Stimulated activated naive B cell treated with anti-CD40 and anti-IgM and Interleukin-4, amounts not matched to agents 10 μg/mL and 1 μg/mL and 100 μg/mL, for 72 hours (primary cell): ENCODE results near the gene KSR1.
"Not testable (repeated sequence)": the region's sequence is repeated elsewhere in the genome, so short reads cannot be mapped to it uniquely, and the experiment has no call there.

ENCODE experiments used
- ATAC-seq, 2 donors: fragments of 150-1000 bp; cut with Tn5 transposase; replicated peaks; 2 replicates each; pipeline ENCODE4 v1.10.0; 2021; ENCODE audit warnings: moderate library complexity in 1 of 2
- DNase-seq: peaks from one replicate; pipeline ENCODE4 v3.0.0; 2021
- H3K27ac Mint-ChIP-seq: one replicate; pipeline ENCODE4 v1.8.0; 2022; ENCODE audit warnings: mild to moderate bottlenecking, mixed read lengths
- H3K27me3 Mint-ChIP-seq, 2 donors: one replicate each; pipeline ENCODE4 v1.8.0; 2022; ENCODE audit warnings: mixed read lengths in 2 of 2
- H3K36me3 Mint-ChIP-seq, 2 donors: one replicate each; pipeline ENCODE4 v1.8.0; 2022; ENCODE audit warnings: mixed read lengths in 2 of 2, mild to moderate bottlenecking in 1 of 2
- H3K4me1 Mint-ChIP-seq, 2 donors: one replicate each; pipeline ENCODE4 v1.8.0; 2022; ENCODE audit warnings: mixed read lengths in 2 of 2, mild to moderate bottlenecking in 1 of 2
- H3K4me3 Mint-ChIP-seq, 2 donors: one replicate each; pipeline ENCODE4 v1.8.0; 2022; ENCODE audit warnings: mild to moderate bottlenecking in 2 of 2, mixed read lengths in 2 of 2, moderate library complexity in 1 of 2
- H3K9me3 Mint-ChIP-seq, 2 donors: one replicate each; pipeline ENCODE4 v1.8.0; 2022; ENCODE audit warnings: mixed read lengths in 2 of 2, mild to moderate bottlenecking in 1 of 2

The KSR1 gene

DNA sequence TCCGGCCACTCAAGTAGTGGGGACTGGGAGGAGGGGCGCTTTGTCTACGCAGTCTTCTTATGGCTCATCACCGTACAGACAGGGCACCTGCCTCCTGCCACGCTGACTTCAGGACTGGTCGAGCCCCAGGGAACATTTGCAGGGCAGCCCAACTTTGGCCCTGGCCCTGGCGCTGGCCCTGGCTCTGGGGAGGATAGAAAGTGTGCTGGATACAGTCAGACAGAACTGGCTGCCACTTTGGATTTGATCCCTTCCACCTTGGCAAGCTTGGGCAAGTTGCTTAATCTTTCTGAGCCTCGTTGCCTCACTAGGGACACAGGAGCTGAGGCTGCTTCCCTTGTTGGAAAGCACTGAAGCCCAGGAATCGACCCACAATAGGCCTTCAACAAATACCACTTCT, 188.3 kb downstream of the KSR1 start:
- Mint-ChIP-seq H3K4me1 (peaks cover 4 to 9% of the 10 kb centered on the region in 2 donors), H3K27ac (no peak overlapping the region), H3K36me3 (peaks cover 50 to 52% of the 10 kb centered on the region in 2 donors), H3K27me3 (no peaks in the 10 kb centered on the region), H3K4me3 (no peak overlapping the region), H3K9me3 (no peaks in the 10 kb centered on the region)
- ATAC-seq, result no peak
- no peak for DNase-seq

DNA sequence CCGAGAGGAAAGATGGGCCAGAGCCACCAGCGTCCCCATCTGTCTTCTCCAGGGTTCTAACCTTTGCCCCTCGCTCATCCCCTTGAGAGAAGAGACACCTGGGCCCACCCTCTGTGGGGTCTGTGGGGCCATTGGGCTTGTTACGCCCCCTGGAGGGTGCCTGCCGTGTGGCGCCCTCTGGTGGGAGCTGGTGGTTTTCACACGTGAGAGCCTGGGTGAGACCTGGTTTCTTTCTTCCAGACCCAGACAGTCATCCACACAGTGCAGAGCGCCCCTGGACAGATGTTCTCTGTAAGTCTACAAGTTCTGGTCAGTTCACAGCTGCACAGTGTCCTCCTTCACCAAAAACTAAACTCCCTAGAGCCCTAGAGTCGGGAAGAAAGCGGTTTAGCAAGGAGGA, 189.4 kb downstream of the KSR1 start:
- H3K27me3 Mint-ChIP-seq, H3K9me3 Mint-ChIP-seq, H3K4me3 Mint-ChIP-seq, H3K4me1 Mint-ChIP-seq, H3K27ac Mint-ChIP-seq, DNase-seq: not testable (repeated sequence)
- H3K36me3 Mint-ChIP-seq, result peaks cover 49% of the 10 kb centered on the region in 2 donors
- ATAC-seq, result peak; percentile 69 to 75

DNA sequence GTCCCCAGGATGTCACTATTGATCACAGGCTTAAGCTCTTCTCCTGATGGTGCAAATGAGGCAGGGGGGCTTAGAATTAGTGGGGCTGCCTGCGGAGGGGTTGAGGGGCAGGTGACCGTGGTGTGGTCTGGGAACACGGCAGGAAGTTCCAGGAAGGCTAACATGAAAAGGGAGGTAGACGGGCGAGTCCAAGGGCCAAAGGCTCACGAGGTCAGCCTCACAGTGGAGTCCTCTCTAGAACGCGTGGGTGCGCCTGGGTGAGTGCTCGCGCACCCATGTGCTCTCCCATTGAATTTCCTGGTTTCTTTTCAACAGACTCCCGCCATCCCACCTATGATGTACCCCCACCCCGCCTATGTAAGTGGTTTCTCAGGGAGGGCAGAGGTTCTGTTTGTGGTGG, 190.0 kb downstream of the KSR1 start:
- Mint-ChIP-seq H3K27me3 (no peaks in the 10 kb centered on the region), H3K9me3 (no peaks in the 10 kb centered on the region), H3K27ac (no peak overlapping the region), H3K36me3 (peaks cover 43% of the 10 kb centered on the region in 2 donors), H3K4me1 (peaks cover 4 to 9% of the 10 kb centered on the region in 2 donors), H3K4me3 (no peak overlapping the region)
- ATAC-seq (no peak), DNase-seq (no peak)

DNA sequence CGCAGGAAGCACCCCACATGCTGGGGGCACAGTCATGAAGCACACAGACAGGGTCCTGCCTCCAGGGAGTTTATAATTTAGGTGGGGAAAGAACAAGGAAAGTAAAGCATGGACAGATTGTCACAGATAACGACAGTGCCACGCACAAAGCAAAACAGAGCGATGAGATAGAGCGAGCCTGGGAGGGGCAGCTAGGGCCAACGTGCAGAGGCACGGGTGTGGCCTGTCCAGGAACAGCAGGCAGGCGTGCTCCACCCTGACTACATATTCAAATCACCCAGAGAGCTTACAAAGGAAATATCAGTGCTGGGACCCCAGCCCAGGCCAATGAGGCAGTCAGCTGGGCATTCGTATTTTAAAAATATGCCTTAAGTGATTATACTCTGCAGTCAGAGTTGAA, 191.5 kb downstream of the KSR1 start:
- no peaks in the 10 kb centered on the region for H3K27me3 Mint-ChIP-seq
- H3K27ac Mint-ChIP-seq, result no peak overlapping the region
- DNase-seq (no peak), ATAC-seq (no peak)
- peaks cover 6 to 14% of the 10 kb centered on the region in 2 donors for H3K4me1 Mint-ChIP-seq
- peaks cover 38 to 41% of the 10 kb centered on the region in 2 donors for H3K36me3 Mint-ChIP-seq
- H3K9me3 Mint-ChIP-seq, result no peaks in the 10 kb centered on the region
- no peak overlapping the region for H3K4me3 Mint-ChIP-seq

DNA sequence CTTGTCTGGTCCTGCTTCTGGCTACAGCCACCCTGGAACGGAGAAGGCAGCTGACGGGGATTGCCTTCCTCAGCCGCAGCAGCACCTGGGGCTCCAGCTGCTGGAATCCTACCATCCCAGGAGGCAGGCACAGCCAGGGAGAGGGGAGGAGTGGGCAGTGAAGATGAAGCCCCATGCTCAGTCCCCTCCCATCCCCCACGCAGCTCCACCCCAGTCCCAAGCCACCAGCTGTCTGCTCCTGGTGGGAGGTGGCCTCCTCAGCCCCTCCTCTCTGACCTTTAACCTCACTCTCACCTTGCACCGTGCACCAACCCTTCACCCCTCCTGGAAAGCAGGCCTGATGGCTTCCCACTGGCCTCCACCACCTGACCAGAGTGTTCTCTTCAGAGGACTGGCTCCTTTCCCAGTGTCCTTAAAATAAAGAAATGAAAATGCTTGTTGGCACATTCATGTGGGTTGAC, 192.9 kb downstream of the KSR1 start:
- H3K4me3 Mint-ChIP-seq, H3K9me3 Mint-ChIP-seq, DNase-seq, ATAC-seq, H3K27ac Mint-ChIP-seq, H3K27me3 Mint-ChIP-seq: not testable (repeated sequence)
- H3K4me1 Mint-ChIP-seq, result peaks cover 6 to 12% of the 10 kb centered on the region in 2 donors
- peaks cover 29 to 35% of the 10 kb centered on the region in 2 donors for H3K36me3 Mint-ChIP-seq

DNA sequence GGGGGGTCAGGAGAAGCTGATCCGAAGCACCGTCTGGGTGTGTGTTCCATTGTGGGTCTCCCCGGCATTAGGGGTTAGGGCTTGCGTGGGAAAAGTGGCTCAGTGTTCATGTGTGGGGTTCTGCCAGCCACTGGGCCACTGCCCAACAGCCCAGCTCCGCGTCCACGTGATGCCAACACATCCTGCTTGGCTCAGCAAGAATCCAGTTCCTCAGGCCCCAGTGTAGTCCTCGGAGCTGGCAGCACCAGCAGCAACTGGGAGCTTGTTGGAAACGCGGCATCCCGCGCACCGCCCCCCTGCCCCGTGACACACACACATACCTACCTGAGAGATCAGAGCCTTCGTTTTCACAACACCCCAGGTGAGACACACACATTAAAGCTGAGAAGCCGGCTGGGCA, 193.7 kb downstream of the KSR1 start:
- Mint-ChIP-seq H3K9me3 (no peaks in the 10 kb centered on the region), H3K4me3 (no peak overlapping the region), H3K4me1 (peaks cover 10 to 18% of the 10 kb centered on the region in 2 donors), H3K36me3 (peaks cover 27 to 33% of the 10 kb centered on the region in 2 donors), H3K27me3 (no peaks in the 10 kb centered on the region), H3K27ac (no peak overlapping the region)
- ATAC-seq, result no peak
- DNase-seq, result no peak

DNA sequence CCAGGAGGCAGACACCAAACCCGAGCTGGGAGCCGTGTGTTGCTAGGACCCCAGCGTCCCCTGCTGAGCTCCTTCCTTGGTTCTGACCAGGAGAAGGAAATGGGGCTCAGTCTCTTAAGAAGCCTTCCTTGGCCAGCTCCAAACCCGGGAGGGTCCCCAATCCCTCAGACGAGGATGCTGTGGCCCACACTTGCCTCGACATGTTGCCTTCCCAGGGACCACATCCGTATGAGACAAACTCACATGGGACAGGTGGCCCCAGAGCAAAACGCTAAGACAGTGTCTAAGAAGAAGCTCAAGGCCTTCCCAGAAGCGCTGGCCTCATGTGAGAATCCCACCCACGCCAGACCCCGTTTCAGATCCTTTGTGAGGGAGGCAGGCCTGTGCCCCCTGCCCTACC, 194.6 kb downstream of the KSR1 start:
- ATAC-seq, result no peak
- no peaks in the 10 kb centered on the region for H3K27me3 Mint-ChIP-seq
- H3K4me3 Mint-ChIP-seq, result no peak overlapping the region
- H3K27ac Mint-ChIP-seq, result peak overlapping the region; percentile 20
- peaks cover 27 to 31% of the 10 kb centered on the region in 2 donors for H3K36me3 Mint-ChIP-seq
- DNase-seq, result no peak
- H3K4me1 Mint-ChIP-seq, result peaks cover 10 to 19% of the 10 kb centered on the region in 2 donors
- H3K9me3 Mint-ChIP-seq, result no peaks in the 10 kb centered on the region

DNA sequence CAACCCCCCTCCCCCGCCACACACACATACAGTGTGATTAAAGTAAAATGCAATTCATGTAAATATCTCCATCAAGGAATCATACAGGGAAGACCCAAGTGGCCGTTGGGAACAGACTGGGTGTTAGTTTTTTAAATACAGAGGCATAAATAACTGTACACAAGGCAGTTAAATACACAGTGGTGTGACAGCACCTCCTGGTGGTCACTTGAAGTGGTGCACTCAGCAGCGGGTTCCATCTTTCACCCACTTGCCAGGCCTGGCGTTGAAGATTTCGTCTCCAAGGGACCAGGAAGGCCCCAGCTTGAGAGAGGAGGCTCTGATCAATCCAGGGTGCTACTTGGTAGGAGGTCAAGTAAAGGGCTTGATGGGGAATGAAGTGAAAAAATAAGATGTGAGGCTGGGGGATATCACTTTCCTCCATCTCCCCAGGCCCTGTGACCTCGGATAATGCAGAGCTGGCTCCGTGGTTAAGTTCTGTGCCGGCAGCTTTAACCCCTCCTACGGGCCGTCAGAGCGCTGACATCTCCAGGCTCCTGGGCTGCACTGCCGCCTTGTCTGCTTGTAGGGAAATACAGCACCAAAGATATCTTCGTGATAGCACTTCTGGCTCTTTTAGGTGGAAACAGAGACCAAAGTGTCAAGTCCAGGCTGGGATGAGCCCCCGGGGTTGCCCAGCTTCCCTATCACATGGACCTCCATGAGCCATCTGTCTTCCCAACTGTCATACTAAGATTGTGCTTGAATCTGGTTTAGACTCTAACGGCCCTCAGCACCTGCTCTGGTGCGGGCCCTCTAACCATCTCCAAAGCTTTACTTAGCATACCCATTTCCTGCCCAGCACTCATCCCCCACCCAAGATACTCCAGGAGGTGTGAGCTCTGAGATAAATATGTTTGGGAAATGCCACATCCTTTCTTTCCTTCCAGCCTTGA, 195.4 kb downstream of the KSR1 start:
- no peaks in the 10 kb centered on the region for H3K27me3 Mint-ChIP-seq
- DNase-seq (no peak), ATAC-seq (peak; percentile 58 to 69)
- no peak overlapping the region for H3K4me3 Mint-ChIP-seq
- no peaks in the 10 kb centered on the region for H3K9me3 Mint-ChIP-seq
- H3K36me3 Mint-ChIP-seq, result peaks cover 22 to 25% of the 10 kb centered on the region in 2 donors
- H3K27ac Mint-ChIP-seq, result no peak overlapping the region
- peaks cover 10 to 19% of the 10 kb centered on the region in 2 donors for H3K4me1 Mint-ChIP-seq

DNA sequence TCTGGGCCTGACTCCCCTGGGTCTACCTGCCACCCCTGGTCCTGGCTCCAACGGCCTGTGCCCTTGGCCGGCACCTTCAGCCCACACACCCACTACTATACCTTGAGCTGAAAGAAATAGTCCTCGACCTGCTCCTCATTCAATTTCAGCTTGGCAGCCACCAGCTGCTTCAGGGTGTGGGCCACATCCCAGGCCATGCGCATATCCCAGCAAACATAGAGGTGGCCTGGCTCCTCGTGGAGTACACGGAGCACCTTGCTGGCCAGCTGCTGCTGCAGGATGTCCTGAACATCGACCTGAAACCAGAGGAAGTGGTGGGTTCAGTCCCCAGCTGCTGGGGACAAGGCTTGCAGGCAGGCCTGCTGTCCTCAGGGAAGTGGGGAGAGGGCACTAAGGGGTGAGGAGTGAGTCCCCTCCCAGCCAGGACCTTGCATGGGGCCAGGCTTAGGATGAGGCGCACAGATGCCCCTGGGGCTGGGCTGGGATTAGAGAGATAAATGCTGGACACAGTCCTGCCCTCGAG, 197.3 kb downstream of the KSR1 start:
- not testable (repeated sequence) for H3K27ac Mint-ChIP-seq, H3K4me3 Mint-ChIP-seq, H3K36me3 Mint-ChIP-seq, H3K9me3 Mint-ChIP-seq, H3K27me3 Mint-ChIP-seq, ATAC-seq, DNase-seq
- H3K4me1 Mint-ChIP-seq, result peaks cover 8 to 19% of the 10 kb centered on the region in 2 donors

DNA sequence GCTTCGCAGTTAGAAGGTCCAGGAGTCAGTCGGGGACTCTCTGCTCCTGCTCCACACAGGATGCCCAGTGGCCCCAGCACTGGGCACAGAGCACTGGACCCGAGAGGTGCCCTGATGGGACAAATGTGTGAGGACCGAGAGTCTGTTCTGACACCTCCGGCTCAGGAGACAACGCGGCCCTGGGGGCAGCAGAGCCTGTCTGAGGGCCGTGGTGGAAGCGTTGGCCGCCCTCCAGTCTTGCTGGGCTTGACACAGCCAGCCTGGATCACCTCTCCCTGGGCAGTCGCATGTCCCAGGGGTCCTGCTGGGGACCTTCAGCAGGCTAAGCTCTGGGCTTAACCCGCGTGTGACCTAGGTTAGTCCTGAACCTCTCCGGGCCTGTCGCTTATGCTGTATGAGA, 197.9 kb downstream of the KSR1 start:
- Mint-ChIP-seq H3K4me3 (no peak overlapping the region), H3K27ac (no peak overlapping the region), H3K27me3 (peaks cover 0 to 3% of the 10 kb centered on the region in 2 donors), H3K9me3 (no peaks in the 10 kb centered on the region), H3K4me1 (peaks cover 8 to 18% of the 10 kb centered on the region in 2 donors), H3K36me3 (peaks cover 7 to 8% of the 10 kb centered on the region in 2 donors)
- ATAC-seq, result no peak
- DNase-seq, result no peak

DNA sequence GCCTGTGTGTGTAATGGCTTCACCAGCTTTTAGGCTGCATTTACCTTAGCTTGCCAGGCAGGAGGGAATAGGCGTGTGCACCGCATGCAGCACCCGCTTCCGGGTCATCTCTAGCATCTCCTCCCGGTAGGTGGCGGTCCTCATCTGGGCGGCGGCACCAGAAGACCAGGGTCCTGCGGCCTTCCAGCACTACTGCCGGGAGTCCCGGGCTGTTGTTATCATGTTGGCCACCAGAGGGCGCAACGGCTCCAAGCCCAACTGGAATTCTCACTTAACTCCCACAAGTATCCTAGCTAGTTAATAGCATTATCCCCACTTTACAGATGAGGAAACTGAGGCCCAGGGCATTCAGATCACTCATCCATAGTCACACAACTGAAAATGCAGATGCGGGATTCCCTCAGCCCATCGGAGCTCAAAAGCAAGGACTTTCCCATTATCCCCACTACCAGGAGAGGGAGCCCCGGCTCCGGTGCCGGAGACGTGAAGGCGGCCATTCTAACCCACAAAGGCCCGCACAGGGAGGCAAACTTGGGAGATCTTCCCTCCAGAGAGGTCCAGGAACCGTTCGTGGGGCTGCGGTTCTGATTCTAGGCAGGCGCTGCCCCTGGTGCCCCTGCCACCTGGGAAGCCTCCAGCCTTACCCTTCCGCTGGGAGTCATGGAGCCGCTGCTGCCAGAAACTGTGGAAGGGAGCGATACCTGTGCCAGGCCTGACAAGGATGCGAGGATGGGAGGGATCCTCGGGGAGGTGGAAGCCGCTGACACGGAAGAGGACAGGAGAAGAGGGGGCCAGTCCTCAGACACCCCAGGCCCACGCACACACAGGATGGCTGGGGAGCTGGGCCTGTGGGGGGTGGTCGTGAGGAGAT, 198.6 kb downstream of the KSR1 start:
- DNase-seq, result peak; percentile 68
- peaks cover 8 to 14% of the 10 kb centered on the region in 2 donors for H3K4me1 Mint-ChIP-seq
- peaks cover 2 to 3% of the 10 kb centered on the region in 2 donors for H3K36me3 Mint-ChIP-seq
- ATAC-seq, result peak; percentile 94 to 95
- no peak overlapping the region for H3K4me3 Mint-ChIP-seq
- H3K9me3 Mint-ChIP-seq, result no peaks in the 10 kb centered on the region
- no peak overlapping the region for H3K27ac Mint-ChIP-seq
- H3K27me3 Mint-ChIP-seq, result peaks cover 0 to 3% of the 10 kb centered on the region in 2 donors

DNA sequence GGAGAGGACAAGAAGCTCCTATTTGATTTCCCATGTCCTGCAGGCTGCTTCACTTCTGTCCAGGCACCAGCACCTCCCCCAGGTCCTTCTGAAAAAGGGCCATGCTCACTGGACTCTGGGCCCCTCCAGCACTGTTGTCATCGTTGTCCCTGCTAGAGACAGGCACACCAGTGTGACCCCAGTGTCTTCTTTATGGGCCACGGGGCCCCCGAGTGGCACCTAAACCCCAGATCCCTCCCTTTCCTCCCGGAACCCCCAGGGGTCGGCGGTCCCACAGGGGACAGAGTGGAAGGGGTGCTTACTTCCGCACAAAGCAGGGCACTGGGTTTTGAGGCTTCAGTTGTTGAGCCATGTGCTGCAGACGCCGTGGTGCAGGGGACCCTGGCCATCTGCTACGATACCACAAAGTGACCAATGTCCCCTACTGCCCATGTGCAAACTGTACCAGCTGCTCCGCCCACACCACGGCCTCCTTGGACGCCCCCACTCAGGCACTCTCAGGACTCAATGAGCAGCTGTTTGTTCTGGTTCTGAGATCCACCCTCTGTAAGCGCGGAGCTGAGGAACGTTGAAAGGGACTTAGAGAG, 199.4 kb downstream of the KSR1 start:
- not testable (repeated sequence) for H3K9me3 Mint-ChIP-seq, ATAC-seq, H3K4me3 Mint-ChIP-seq, H3K27me3 Mint-ChIP-seq, DNase-seq, H3K27ac Mint-ChIP-seq, H3K36me3 Mint-ChIP-seq
- peaks cover 8 to 14% of the 10 kb centered on the region in 2 donors for H3K4me1 Mint-ChIP-seq

DNA sequence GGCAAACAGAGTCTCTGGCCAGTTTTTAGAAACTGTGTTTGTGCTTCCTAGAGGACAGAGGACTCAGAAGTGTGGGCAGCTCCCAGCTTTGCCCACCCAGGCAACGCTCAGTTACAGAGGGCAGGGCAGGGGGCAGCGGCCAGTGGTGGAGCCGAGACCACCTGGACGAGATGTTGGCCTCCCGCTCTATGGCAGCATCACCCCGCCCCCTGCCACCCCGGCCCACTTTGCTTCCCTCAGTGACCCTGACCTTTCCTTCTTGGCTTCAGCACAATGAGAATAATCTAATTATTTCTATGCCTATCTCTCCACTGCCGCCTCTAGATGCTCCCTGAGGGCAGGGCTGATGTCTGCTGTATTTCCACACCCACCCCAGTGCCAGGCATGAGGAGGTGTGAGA, 200.4 kb downstream of the KSR1 start:
- not testable (repeated sequence) for H3K4me3 Mint-ChIP-seq, H3K27me3 Mint-ChIP-seq, H3K36me3 Mint-ChIP-seq, H3K9me3 Mint-ChIP-seq, ATAC-seq, H3K27ac Mint-ChIP-seq, DNase-seq
- peaks cover 6 to 11% of the 10 kb centered on the region in 2 donors for H3K4me1 Mint-ChIP-seq

DNA sequence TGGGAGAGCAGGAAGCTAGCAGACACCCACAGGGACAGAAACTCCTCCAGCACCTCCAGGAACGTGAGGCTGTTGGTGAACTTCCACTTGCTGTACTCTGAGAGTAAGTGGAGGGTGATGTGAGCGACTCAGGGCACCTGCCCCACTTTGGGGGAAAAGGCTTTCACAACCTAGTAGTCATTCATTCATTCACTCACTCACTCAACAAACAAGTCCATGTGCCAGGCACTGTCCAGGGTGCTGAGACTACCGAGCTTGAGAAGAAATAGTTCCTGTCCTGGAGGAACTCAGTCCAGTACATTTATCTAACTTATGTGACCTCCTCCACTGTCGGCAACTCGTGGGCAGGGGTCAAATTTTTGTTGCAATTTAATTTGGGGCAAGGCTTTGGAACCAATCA, 201.4 kb downstream of the KSR1 start:
- H3K27me3 Mint-ChIP-seq, result peaks cover 3 to 12% of the 10 kb centered on the region in 2 donors
- DNase-seq (no peak), ATAC-seq (no peak)
- no peaks in the 10 kb centered on the region for H3K36me3 Mint-ChIP-seq
- H3K4me1 Mint-ChIP-seq, result peaks cover 6 to 9% of the 10 kb centered on the region in 2 donors
- no peaks in the 10 kb centered on the region for H3K9me3 Mint-ChIP-seq
- H3K4me3 Mint-ChIP-seq, result no peak overlapping the region
- no peak overlapping the region for H3K27ac Mint-ChIP-seq
